Measurements from ENCODE around the gene HCFC1. TPM values are rescaled to one million over a fixed set of nuclear protein-coding genes. Genes with fewer than 3 reads are reported as not detected.
A peak's percentile ranks its signal among the peaks of the same experiment; 100 is the strongest.

Gene HCFC1
- total RNA-seq, 1 donor from 2014 or later, result 39.5 TPM

- no peak for DNase-seq (ENCODE audit: low spot score)
- intact Hi-C loops (cut with DNase I), result no loop called here
Observed at GRCh38 chrX:153965406-153965805, 6.2 kb downstream of the HCFC1 start.

GRCh38 chrX:153964105-153964504, 7.5 kb downstream of the HCFC1 start:
- intact Hi-C loops (cut with DNase I), result no loop called here
- no peak for DNase-seq (ENCODE audit: low spot score)

- no peak for DNase-seq (ENCODE audit: low spot score)
Observed at GRCh38 chrX:153963546-153963945, 8.1 kb downstream of the HCFC1 start.

GRCh38 chrX:153961292-153961691, 10.3 kb downstream of the HCFC1 start:
- DNase-seq (ENCODE audit: low spot score), result no peak
- intact Hi-C loops (cut with DNase I), result no loop called here

More at GRCh38 chrX:153963546-153963945, 8.1 kb downstream of the HCFC1 start:
- intact Hi-C loops (cut with DNase I), result no loop called here

GRCh38 chrX:153960786-153961185, 10.8 kb downstream of the HCFC1 start:
- intact Hi-C loops (cut with DNase I), result no loop called here
- DNase-seq (ENCODE audit: low spot score), result no peak

- intact Hi-C loops (cut with DNase I), result no loop called here
- DNase-seq (ENCODE audit: low spot score), result no peak
Observed at GRCh38 chrX:153960077-153960476, 11.5 kb downstream of the HCFC1 start.

GRCh38 chrX:153959649-153960048, 12.0 kb downstream of the HCFC1 start:
- no peak for DNase-seq (ENCODE audit: low spot score)
- intact Hi-C loops (cut with DNase I), result no loop called here

GRCh38 chrX:153958605-153959004, 13.0 kb downstream of the HCFC1 start:
- no peak for DNase-seq (ENCODE audit: low spot score)
- intact Hi-C loops (cut with DNase I), result no loop called here

GRCh38 chrX:153957224-153957623, 14.4 kb downstream of the HCFC1 start:
- intact Hi-C loops (cut with DNase I), result no loop called here
- DNase-seq (ENCODE audit: low spot score), result no peak

- intact Hi-C loops (cut with DNase I), result no loop called here
- no peak for DNase-seq (ENCODE audit: low spot score)
Observed at GRCh38 chrX:153956044-153956907, 15.3 kb downstream of the HCFC1 start.

GRCh38 chrX:153955228-153955732, 16.3 kb downstream of the HCFC1 start:
- intact Hi-C loops (cut with DNase I), result no loop called here
- DNase-seq (ENCODE audit: low spot score), result no peak

- intact Hi-C loops (cut with DNase I), result no loop called here
- DNase-seq (ENCODE audit: low spot score), result no peak
Observed at GRCh38 chrX:153954558-153955227, 16.9 kb downstream of the HCFC1 start.

GRCh38 chrX:153953892-153954557, 17.6 kb downstream of the HCFC1 start:
- no peak for DNase-seq (ENCODE audit: low spot score)
- intact Hi-C loops (cut with DNase I), result loop anchor here (2.0 kb wide), 1 partner anchor 191 kb away; no protein-coding TSS in a partner anchor

GRCh38 chrX:153953342-153953830, 18.2 kb downstream of the HCFC1 start:
- DNase-seq (ENCODE audit: low spot score), result peak; percentile 93
- intact Hi-C loops (cut with DNase I), result loop anchor here (2.0 kb wide), 1 partner anchor 191 kb away; no protein-coding TSS in a partner anchor

- DNase-seq (ENCODE audit: low spot score), result no peak
- intact Hi-C loops (cut with DNase I), result loop anchor here (2.0 kb wide), 1 partner anchor 190 kb away; no protein-coding TSS in a partner anchor
Observed at GRCh38 chrX:153952373-153953026, 19.1 kb downstream of the HCFC1 start.

GRCh38 chrX:153951683-153952372, 19.8 kb downstream of the HCFC1 start:
- intact Hi-C loops (cut with DNase I), result loop anchor here (2.0 kb wide), 1 partner anchor 189 kb away; no protein-coding TSS in a partner anchor
- no peak for DNase-seq (ENCODE audit: low spot score)

- no peak for DNase-seq (ENCODE audit: low spot score)
- intact Hi-C loops (cut with DNase I), result no loop called here
Observed at GRCh38 chrX:153950127-153950526, 21.5 kb downstream of the HCFC1 start.
